CD4-positive, alpha-beta T cell treated with Interleukin-2 at 100 ng/mL for 4 hours (primary cell): ENCODE results near the gene TMEM191B.
"Not testable (repeated sequence)": the region's sequence is repeated elsewhere in the genome, so short reads cannot be mapped to it uniquely, and the experiment has no call there.

Experiments
- DNase-seq: peaks from one replicate; pipeline ENCODE4 v3.0.0-alpha.2; 2020; ENCODE audit warnings: low spot score

The TMEM191B gene

DNA sequence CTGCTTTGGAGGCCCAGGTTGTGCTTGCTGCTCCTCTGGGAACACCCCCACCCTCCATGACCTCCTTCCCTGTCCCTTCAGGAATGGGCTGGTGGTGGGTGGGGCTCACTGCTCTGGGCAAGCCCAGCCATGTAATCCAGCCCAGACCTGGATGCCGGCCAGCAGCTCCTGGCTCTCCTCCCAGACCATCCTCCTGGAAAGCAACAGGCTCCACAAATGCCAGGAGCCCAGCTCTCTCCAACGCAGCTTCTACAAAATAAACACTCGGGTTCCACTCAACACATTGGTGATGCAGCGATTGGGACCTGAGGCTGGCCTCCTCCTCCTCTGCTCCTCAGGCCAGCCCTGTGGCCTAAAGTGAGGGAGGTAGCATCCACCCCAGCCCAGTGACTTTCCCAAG is 30.9 kb downstream of the TMEM191B start:
- not testable (repeated sequence) for DNase-seq

DNA sequence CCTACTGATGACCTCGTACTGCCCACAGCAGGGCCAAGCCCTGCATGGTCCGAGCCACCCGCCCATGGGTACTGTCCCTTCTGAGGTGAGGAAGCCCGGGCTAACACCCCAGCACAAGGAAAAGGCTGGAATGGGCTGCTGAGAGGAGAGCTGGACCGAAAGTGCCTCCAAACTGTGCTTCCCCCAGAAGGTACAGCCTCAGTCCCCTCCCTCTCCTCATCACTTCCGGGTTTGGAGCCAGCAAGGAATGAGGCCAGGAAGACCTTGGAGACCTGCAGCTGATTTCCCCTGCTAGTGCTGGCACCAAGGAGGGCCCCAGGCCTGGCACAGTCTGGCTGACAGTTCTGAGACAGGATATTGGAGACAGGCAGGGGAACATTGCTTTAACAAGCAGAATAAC is 31.3 kb downstream of the TMEM191B start:
- DNase-seq: not testable (repeated sequence)

DNA sequence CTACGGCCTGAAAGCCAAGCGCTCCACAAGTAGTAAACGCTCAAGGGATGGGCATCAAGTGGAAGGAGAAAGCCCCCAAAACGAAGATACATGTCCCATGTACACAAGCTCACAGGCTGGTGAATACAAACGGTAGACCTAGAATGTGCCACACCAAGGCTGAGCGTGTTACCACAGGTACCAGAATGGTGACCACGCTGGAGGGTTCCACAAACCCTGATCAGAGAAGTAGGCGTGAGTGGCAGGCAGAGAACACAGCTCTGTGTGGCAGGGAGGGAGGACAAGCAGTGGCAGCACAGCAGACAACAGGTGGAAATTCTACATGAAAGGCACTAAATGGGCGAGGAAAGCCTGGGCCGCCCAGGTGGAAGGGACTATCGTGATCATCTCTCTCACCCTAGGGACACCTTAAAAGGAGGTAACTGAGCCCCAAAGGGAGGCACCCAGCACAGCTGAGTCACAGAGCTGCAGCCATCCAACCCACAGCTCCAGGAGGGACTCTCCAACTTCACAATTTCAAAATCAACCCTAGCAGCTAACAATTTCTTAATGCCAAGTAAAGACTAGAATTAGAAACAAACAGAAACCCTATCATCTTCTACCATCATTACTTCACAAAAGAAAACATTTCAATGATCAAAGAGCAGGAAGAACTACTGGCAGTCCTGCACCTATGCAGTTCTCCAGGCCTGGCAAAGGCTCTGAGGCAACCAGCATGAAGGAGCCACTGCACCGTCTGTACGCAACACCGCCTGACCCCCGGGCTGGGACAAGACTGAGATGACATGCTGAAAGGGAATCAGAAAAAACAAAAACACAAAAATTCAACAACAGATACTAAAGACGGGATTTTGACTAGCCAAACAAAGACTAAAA is 32.7 kb downstream of the TMEM191B start:
- not testable (repeated sequence) for DNase-seq

DNA sequence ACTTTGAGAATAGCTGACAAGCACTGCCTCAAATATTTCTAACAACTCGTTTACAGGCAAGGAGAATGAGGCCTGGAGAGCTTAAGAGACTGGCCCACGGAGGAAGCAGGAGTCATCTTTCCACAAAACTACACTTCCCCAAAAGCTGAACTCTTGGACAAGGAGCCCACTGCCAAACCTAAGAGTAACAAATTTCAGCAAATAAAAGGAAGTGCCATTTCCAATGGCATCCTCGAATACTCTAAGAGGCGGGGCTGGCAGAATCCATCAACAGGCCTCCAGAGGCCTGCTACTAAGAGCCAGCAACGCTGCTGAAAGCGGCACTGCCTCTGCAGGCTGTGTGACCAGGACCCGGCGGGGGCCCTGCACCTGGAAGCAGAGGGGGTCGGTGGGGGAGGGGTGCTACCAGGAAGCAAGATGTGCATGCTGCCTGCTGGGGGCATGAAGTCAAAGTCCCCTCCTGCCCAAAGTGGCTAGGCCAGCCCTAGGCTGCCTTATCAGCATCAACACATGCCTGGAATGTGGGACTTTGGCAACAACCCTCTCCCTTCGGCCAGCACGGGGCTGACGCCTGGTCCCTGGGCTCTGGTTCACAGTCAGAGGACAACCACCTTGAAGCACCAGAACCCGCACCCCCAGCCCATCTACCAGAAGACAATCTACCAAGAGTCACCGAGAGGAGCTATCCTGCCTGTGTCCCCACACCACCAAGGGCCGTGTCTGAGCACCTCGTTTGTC is 43.1 kb downstream of the TMEM191B start:
- DNase-seq: not testable (repeated sequence)

DNA sequence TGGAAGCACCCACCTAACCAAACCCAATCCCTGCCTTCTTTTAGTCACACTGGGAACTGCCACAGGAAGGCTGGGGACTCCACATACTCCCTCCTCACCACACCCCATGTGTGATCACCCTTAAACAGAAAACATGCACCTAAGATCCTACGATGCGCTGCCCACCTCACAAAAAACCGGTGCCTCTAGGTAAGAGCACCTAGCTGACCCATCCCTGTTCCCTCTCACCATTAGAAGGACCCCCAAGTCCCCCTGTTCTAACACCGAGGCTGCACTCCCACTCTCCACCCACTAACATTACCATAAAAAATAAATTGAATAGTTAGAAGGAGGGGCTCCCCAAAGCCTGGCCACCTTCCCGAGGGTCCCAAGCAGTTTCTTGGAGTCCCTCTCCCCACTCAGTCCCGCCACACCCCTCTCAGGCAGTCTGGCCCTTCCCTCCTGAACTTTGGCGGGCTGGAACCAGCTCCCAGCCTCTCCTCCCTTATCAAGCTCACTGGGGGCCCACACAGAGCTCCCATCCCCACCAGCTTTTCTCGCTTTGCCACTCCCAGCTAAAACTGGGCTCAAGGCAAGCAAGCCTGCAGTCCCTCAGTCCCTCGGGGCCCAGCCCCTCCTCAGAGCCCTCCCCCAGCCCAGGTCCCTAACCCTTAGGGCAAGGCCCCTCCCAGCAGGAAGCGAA is 46.0 kb downstream of the TMEM191B start:
- DNase-seq: not testable (repeated sequence)

DNA sequence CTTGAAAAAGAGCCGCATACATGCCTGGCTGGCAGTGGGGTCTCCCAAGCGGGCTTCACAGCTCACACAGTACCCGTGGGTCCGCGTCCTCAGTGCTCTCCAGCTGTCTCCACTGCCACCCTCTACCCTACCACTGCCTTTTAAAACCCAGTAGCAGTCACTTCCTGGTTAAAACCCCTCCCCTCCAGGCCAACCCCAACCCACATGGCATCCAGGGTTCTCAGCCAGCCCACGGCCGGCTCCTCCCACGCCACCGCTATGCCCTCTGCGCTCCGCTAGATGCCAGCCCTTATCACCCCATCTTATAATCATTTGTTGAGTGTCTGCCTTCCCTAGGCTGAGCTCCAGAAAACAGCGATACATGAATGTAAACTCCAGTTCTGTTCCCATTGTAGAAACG is 47.0 kb downstream of the TMEM191B start:
- not testable (repeated sequence) for DNase-seq

DNA sequence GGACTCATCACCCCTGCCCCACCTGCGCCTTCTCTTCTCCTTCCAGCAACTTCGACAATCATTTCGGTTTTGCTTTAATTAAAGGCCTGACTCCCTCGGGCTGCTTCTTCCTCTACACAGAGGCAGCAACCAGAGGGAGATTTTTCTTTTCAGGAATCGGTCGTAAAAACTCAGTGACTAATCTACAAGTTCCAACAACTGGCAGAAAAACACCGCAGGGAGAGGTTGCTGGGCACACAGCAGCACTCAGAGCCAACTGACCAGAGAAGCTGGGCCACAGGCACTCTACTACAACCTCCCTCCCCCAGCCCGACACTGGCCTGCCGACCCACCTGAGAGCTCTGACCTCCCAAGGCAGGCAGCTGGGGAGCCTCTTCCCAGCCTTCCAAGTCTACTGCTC is 48.1 kb downstream of the TMEM191B start:
- DNase-seq: not testable (repeated sequence)

DNA sequence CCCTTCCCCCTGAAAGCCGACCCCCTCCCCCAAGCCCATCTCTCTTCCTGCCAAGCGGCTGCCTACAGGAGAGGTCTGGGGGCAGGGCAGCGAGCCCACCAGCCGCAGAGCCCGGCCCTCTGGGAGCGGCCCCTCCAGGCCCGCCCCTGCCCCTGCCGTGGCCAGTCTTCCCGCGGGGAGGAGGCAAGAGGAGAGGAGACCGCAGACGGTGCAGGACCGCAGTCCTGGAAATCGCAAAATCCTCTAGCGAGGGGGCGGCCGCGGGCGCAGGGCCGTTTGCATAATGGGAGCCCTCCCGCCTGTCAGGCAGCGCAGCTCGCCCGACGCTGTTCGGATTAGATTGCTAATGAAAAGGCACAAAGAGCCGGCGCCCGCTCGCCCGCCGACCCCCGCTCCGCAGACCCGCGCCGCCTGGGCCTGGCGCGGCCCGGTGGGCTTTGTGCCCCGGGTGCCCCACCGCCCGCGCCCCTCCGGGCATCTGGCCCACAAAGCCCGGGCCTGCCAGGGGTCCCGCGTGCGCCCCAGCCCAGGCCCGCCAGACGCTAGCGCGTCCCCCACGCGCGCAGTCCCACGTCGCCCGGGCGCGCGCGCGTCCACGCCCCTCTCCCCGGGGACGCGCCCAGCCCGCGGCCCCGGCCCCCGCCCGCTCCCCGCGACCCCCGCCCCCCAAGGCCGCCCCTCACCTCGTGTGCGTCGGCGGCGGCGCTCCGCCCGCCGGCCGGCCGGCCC is 49.7 kb downstream of the TMEM191B start:
- DNase-seq: not testable (repeated sequence)

DNA sequence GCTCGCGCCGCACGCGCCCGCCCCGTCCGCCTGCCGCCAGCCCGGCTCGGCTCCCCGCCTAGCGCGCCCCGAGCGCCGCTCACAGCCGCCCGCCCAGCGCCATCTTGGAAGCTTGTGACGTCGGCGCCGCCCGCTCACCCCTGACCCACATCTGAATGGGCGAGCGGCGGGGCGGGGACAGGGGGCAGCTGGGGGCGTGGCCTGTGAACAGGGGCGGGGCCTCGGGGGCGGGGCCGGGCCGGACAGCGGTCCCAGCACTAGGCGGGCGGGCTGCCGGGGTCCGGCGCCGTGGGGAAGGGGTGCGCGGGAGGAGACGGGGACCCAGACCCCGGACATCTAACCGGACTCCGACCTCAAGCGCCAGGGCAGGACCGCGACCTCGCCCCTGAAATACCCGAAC is 50.2 kb downstream of the TMEM191B start:
- not testable (repeated sequence) for DNase-seq
